K562 (cell line): ENCODE results near the gene GNA15. TPM values are rescaled to one million over a fixed set of nuclear protein-coding genes. Genes with fewer than 3 reads are reported as not detected.

Experiments used
- ATF7 ChIP-seq: fragments of 450-650 bp; IDR thresholded peaks from 2 replicates; pipeline ENCODE4 v1.7.1; 2014; ENCODE audit warnings: mild to moderate bottlenecking, moderate library complexity
- BCLAF1 ChIP-seq, 2 experiments: fragments of 450-650 bp in 1 of 2; IDR thresholded peaks; 2 replicates each; pipeline ENCODE4 v1.6.1; 2011 to 2017; ENCODE audit warnings: low read depth in 2 of 2, antibody characterized with exemption in 1 of 2, borderline replicate concordance in 1 of 2, low read length in 1 of 2, mild to moderate bottlenecking in 1 of 2, mixed read lengths in 1 of 2; ENCODE audit not compliant: control insufficient read depth in 1 of 2
- FUS ChIP-seq: fragments of 200-400 bp; formaldehyde crosslinking; optimal IDR thresholded peaks from 2 replicates; pipeline ENCODE3; 2017; ENCODE audit warnings: low read depth, low read length
- GABPB2 ChIP-seq: fragments of 250-450 bp; sonication (Bioruptor Pico); conservative IDR thresholded peaks from 2 replicates; pipeline ENCODE4 v1.5.1; 2021; ENCODE audit warnings: mild to moderate bottlenecking
- HNRNPL ChIP-seq: fragments of 200-400 bp; formaldehyde crosslinking; IDR thresholded peaks from 2 replicates; pipeline ENCODE4 v1.6.1; 2017; ENCODE audit warnings: low read depth, mild to moderate bottlenecking, low read length
- NFIC ChIP-seq: fragments of 450-650 bp; IDR thresholded peaks from 2 replicates; pipeline ENCODE4 v1.6.1; 2017; ENCODE audit warnings: mild to moderate bottlenecking, inconsistent platforms
- PKNOX1 ChIP-seq: fragments of 450-650 bp; IDR thresholded peaks from 2 replicates; pipeline ENCODE4 v1.6.1; 2016
- PREB ChIP-seq: sonication (generic); formaldehyde crosslinking; IDR thresholded peaks from 2 replicates; pipeline ENCODE4 v1.8.1; 2023; ENCODE audit warnings: mild to moderate bottlenecking, missing genetic modification reagents
- SMAD3 ChIP-seq: fragments of 450-650 bp; formaldehyde crosslinking; conservative IDR thresholded peaks from 2 replicates; pipeline ENCODE4 v1.4.0; 2020; ENCODE audit warnings: mild to moderate bottlenecking
- STAT5B ChIP-seq: fragments of 250-450 bp; sonication (Bioruptor Pico); IDR thresholded peaks from 2 replicates; pipeline ENCODE4 v1.8.0; 2021; ENCODE audit warnings: mild to moderate bottlenecking, inconsistent platforms
- ZNF140 ChIP-seq: fragments of 250-450 bp; sonication (Bioruptor Pico); IDR thresholded peaks from 2 replicates; pipeline ENCODE4 v1.8.0; 2021; ENCODE audit warnings: moderate library complexity, mild to moderate bottlenecking, inconsistent platforms
- ZNF76 ChIP-seq: fragments of 250-450 bp; sonication (Bioruptor Pico); IDR thresholded peaks from 2 replicates; pipeline ENCODE4 v1.4.0; 2020; ENCODE audit warnings: mild to moderate bottlenecking, moderate library complexity, borderline replicate concordance
- polyA plus RNA-seq, 8 experiments: library from polyadenylated mRNA; depleted of rRNA in 4 of 8; stranded (reverse) in 5 of 8; unstranded in 3 of 8; fragments of >200 nt; fragmentation: Nextera tagmentation in 2 of 8; fragmentation: Illumina TruSeq in 1 of 8; extraction: Ambion mirVana in 2 of 8; extraction: Trizol in 1 of 8; gene quantifications; 2 replicates each; pipeline versions ENCODE4 v1.2.1 to v1.2.3, GENCODE V29; 2011 to 2014; ENCODE audit warnings: inconsistent platforms in 1 of 8, missing spikeins in 1 of 8
- total RNA-seq, 7 experiments: library from RNA; depleted of rRNA in 6 of 7; stranded (reverse); fragments of >200 nt in 6 of 7; fragmentation: Illumina TruSeq in 2 of 7; extraction: Trizol in 2 of 7; gene quantifications; 2 replicates each; pipeline versions ENCODE4 v1.2.1 to v1.2.3, GENCODE V29; 2011 to 2021; ENCODE audit warnings: low replicate concordance in 1 of 7
- TF ChIP-seq, protein P1 (sequence below), 2 experiments: fragments of 450-650 bp; IDR thresholded peaks; 2 replicates each; pipeline ENCODE4 v1.6.1; 2016; ENCODE audit warnings: mild to moderate bottlenecking in 2 of 2, borderline replicate concordance in 1 of 2, low read depth in 1 of 2, moderate library complexity in 1 of 2

Gene GNA15
- total and polyA plus RNA-seq, 9 of the 15 experiments (the other 6 are each of a cell fraction or from before 2014, with no cell fraction given) = 0.03 to 0.24 (median 0.11) TPM; not detected in 1

GRCh38 chr19:3185461-3186159 lies 49.8 kb downstream of the GNA15 start, which contains the start of gene NCLN (continued):
- TF ChIP-seq PREB (CRISPR knock-in tag) = no peak
- TF ChIP-seq STAT5B (CRISPR knock-in tag) = no peak
- no peak for TF ChIP-seq ZNF140 (CRISPR knock-in tag)
- peak; percentile 60; the same call in 1 of the 2 replicates for TF ChIP-seq ATF7
- TF ChIP-seq BCLAF1 (IDR thresholded peaks at IDR 0.05; ENCODE audit: borderline replicate concordance in 1 of 2, control insufficient read depth in 1 of 2, low read depth in 2 of 2, low read length in 1 of 2) = 0 out of 4 replicates have a peak, but pooled peaks of 1 of the 2 experiments have one; percentile 22
- no peak for TF ChIP-seq GABPB2
- TF ChIP-seq FUS = no peak
- TF ChIP-seq PKNOX1 = peak; percentile 82
- TF ChIP-seq, protein P1, sequence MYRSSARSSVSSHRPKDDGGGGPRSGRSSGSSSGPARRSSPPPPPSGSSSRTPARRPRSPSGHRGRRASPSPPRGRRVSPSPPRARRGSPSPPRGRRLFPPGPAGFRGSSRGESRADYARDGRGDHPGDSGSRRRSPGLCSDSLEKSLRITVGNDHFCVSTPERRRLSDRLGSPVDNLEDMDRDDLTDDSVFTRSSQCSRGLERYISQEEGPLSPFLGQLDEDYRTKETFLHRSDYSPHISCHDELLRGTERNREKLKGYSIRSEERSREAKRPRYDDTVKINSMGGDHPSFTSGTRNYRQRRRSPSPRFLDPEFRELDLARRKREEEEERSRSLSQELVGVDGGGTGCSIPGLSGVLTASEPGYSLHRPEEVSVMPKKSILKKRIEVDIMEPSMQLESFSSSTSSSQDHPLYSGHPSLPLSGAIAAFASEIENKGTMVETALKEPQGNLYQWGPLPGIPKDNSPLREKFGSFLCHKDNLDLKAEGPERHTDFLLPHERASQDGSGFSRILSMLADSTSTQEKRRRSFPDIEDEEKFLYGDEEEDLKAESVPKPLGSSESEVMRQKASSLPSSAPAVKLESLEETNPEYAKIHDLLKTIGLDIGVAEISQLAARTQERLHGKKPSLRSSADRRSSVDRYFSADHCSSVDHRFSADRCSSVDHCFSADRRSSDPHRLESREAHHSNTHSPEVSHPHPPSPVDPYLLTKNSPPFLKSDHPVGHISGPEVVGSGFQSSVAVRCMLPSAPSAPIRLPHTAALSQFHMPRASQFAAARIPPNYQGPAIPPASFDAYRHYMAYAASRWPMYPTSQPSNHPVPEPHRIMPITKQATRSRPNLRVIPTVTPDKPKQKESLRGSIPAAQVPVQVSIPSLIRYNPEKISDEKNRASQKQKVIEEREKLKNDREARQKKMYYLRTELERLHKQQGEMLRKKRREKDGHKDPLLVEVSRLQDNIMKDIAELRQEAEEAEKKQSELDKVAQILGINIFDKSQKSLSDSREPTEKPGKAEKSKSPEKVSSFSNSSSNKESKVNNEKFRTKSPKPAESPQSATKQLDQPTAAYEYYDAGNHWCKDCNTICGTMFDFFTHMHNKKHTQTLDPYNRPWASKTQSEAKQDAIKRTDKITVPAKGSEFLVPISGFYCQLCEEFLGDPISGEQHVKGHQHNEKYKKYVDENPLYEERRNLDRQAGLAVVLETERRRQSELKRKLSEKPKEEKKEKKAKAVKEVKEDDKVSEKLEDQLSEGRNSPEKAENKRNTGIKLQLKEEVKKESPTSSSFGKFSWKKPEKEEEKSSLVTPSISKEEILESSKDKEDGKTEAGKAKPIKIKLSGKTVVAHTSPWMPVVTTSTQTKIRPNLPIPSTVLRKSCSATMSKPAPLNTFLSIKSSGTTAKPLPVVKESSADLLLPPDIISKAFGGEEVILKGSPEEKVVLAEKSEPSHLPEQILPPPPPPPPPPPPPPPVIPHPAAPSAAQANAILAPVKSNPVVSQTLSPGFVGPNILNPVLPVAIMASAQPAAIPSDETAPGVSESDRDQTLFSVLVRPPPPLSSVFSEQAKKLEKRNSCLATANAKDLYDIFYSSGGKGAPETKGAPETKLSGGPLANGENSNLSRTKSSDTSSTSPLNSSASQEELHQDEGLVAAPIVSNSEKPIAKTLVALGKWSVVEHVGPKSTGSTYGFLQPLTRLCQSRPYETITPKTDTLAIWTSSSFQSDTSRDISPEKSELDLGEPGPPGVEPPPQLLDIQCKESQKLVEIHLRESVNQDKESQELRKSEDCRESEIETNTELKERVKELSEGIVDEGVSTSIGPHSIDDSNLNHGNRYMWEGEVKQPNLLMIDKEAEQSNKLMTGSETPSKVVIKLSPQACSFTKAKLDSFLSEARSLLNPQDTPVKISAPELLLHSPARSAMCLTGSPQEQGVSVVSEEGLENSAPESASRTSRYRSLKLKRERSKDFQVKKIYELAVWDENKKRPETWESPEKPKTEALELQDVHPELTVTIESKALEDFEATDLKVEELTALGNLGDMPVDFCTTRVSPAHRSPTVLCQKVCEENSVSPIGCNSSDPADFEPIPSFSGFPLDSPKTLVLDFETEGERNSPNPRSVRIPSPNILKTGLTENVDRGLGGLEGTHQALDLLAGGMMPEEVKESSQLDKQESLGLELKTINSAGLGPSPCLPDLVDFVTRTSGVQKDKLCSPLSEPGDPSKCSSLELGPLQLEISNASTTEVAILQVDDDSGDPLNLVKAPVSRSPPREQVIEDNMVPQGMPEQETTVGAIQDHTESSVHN (IDR thresholded peaks at IDR 0.05; ENCODE audit: borderline replicate concordance in 1 of 2, low read depth in 1 of 2) = no peak
- 0 out of 2 replicates have a peak, but pooled peaks have one; percentile 21 for TF ChIP-seq SMAD3
- 0 out of 2 replicates have a peak, but pooled peaks have one; percentile 4 for TF ChIP-seq NFIC
- TF ChIP-seq HNRNPL = no peak
- peak; percentile 37; the same call in 1 of the 2 replicates for TF ChIP-seq ZNF76
